CD4-positive, alpha-beta T cell treated with Interleukin-21 for 1 hour (primary cell): ENCODE results near the gene E4F1.
"Not testable (repeated sequence)": the region's sequence is repeated elsewhere in the genome, so short reads cannot be mapped to it uniquely, and the experiment has no call there.

ENCODE experiments used
- DNase-seq: peaks from one replicate; pipeline ENCODE4 v3.0.0-alpha.2; 2020

E4F1 gene

GRCh38 chr16:2231016-2231931 is 7.9 kb downstream of the E4F1 start:
- DNase-seq: no peak

DNA sequence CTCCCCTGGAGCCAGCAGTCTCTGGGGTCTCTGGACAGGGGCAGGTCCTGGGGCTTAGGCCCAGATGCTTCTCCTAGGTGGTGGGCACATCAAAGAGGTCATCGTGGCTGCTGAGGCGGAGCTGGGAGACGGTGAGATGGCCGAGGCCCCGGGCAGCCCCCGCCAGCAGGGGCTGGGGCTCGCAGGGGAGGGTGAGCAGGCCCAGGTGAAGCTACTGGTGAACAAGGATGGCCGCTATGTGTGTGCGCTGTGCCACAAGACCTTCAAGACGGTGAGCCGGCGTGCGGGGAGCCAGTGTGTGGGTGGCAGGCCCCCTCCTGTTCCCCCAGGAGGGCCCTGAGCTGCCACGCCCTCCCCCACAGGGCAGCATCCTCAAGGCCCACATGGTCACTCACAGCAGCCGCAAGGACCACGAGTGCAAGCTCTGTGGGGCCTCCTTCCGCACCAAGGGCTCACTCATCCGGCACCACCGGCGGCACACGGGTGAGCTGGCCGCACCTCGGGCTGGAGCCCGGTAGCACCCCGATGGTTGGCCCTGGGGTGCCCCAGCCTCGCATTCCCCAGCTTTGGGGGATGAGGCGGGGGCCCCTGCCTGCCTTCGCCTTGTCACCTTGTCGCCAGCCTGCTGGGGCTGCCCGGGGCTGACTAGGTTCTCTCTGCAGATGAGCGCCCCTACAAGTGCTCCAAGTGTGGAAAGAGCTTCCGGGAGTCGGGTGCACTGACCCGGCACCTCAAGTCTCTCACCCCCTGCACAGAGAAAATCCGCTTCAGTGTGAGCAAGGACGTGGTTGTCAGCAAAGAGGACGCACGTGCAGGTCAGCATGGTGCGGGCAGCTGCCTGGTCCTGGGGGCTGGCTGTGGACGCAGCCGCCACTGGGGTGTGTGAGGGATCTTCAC is 9.0 kb downstream of the E4F1 start:
- no peak for DNase-seq

DNA sequence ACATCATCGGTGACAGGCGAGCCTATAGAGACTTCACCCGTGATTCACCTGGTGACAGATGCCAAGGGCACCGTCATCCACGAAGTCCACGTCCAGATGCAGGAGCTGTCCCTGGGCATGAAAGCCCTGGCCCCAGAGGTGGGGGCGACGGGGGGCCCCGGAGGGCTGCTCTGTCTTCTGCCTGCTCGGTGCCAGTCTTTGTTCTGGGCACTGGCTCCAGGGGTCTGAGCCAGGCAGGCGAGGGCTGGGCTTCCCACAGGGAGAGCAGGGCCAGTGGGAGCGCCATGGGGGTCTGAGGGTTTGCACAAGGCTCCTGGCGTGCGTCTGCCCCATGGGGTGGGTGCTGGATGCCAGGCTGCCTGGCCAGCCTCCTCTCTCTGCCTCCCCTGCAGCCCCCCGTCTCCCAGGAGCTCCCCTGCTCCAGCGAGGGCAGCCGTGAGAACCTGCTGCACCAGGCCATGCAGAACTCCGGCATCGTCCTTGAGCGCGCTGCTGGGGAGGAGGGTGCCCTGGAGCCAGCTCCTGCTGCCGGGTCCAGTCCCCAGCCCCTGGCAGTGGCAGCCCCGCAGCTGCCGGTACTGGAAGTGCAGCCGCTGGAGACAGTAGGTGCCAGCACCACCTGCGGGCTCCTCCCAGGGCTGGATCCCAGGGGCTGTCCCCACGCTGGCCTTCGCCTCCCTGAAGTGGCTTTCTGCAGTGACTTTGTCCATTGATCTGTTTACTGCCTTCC is 9.8 kb downstream of the E4F1 start:
- DNase-seq: no peak

GRCh38 chr16:2233872-2234812 is 10.8 kb downstream of the E4F1 start:
- no peak for DNase-seq

DNA sequence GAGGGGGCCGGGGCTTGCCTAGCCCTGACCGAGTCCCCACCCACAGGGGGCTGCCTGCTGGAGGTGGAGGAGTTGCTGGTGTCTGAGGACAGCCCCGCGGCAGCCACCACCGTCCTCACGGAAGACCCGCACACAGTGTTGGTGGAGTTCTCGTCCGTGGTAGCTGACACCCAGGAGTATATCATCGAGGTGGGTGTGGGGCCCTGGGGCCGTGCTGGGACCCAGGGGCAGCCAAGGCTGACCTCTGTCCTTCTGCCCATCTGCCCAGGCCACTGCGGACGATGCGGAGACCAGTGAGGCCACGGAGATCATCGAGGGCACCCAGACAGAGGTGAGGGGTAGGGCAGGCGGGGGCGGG is 11.4 kb downstream of the E4F1 start:
- no peak for DNase-seq

GRCh38 chr16:2235234-2235651 is 11.9 kb downstream of the E4F1 start:
- DNase-seq: no peak

DNA sequence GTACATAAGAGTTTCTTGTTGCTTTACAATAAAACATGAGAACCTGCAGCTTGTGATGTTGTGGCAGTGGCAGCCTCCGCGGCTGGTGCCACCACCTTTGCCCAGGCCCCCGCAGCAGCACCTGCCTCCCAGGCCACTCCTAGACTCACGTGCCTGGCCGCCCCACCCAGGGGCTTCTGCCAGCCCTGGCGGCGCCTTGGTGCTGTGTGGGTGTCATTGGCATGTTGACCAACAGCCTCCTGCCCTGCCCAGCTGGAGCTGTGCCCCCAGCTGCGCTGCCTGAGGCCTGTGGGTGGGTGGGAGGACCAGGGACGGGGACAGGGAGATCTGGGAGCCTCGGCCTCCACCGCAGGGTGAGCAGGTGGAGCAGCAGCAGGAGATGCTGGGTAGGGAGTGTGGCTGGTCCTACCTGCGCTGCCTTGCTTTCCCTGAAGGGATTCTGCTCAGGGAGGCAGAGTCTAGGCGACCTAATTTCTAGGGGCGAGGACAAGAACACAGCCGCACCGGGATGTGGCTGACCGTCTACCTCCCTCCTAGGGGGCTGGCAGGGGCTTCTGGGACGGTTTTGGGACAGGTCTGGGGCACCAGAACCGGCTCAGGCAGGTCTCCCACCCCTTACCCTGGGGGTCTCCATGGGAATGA is 12.4 kb downstream of the E4F1 start:
- DNase-seq: no peak

DNA sequence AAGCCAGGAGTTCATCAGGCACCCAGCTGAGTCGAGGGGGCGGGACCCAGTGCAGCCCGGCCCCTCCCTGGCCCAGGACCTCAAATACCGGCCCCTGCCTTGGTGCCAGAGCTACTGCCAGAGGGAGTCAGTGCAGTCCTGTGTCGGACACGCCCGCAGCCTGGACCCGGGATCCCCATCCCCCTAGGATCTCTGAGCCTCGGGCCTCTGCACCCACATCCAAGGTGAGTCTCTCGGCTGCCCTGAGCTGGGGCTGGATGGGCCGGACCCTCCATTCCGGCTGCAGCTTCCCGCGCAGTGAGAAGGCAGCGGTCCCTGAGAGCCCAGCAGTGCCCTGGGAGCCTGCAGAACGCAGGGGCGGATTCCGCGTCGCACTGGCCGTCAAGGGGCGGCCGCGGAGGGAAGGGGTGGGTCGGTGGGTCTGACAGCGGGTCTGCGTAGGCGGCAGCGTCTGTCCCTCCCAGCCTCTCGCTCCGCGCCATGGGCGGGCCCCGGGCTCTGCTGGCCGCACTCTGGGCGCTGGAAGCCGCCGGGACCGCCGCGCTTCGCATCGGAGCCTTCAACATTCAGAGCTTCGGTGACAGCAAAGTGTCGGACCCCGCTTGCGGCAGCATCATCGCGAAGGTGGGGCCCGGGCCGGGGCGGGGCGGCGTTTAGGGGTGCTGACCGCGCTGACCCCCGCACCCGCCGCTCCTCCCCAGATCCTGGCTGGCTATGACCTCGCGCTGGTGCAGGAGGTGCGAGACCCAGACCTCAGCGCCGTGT is 13.1 kb downstream of the E4F1 start, which contains the start of gene DNASE1L2:
TSS of gene DNASE1L2 (plus strand) at position 108 of the 765 bp plus-strand sequence. CDS start at position 481, 373 bp downstream.
- DNase-seq: no peak

- DNase-seq: no peak
Observed at GRCh38 chr16:2237102-2237482, 13.7 kb downstream of the E4F1 start.

DNA sequence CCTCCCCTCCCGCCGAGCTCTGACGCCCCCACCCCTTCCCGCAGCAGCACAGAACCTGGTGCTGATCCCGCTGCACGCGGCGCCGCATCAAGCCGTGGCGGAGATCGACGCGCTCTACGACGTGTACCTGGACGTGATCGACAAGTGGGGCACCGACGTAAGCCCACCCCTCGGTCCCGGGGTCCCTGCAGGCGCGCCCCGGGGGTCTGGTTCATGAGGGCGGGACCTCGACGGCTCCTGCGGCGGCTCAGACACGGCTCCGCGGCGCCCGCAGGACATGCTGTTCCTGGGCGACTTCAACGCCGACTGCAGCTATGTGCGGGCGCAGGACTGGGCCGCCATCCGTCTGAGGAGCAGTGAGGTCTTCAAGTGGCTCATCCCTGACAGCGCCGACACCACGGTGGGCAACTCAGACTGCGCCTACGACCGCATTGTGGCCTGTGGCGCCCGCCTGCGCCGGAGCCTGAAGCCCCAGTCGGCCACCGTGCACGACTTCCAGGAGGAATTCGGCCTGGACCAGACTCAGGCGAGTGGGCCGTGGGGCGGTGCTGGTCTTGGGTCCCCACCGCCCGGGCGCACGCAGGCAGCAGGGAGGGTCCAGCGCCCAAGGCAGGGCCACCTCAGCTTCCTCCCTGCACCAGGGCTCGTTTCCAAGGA is 14.2 kb downstream of the E4F1 start:
- DNase-seq: no peak

DNA sequence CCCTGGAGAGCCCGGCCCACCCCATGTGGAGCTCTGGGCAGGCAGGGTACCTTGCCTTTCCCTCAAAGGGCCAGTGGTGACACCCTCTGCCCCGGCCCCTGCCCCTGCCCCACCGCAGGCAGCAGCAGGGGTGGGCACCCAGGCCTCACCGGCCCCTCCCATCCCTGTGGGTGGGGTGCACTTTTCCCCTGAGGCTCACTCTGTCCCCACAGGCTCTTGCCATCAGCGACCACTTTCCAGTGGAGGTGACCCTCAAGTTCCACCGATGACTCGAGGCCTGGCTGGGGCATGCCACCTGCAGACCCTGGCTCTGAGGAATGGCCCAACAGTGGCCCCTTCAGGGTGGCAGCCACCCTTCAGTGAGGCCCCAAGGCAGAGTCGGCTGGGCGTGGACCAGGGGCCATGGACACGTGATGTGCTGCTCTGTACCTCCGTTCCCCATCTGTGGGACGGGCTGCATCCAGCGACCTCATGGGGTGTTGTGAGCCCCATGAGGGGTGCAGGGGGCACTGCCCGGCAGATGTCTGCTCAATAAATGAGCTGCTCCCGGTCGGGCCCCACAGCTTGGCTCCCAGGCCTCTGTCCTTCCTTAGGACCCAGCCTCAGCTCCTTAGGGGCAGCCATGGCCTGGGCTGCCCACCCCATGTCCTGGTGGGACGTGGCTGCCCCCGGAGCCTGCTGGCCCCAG is 14.9 kb downstream of the E4F1 start:
- DNase-seq: no peak

DNA sequence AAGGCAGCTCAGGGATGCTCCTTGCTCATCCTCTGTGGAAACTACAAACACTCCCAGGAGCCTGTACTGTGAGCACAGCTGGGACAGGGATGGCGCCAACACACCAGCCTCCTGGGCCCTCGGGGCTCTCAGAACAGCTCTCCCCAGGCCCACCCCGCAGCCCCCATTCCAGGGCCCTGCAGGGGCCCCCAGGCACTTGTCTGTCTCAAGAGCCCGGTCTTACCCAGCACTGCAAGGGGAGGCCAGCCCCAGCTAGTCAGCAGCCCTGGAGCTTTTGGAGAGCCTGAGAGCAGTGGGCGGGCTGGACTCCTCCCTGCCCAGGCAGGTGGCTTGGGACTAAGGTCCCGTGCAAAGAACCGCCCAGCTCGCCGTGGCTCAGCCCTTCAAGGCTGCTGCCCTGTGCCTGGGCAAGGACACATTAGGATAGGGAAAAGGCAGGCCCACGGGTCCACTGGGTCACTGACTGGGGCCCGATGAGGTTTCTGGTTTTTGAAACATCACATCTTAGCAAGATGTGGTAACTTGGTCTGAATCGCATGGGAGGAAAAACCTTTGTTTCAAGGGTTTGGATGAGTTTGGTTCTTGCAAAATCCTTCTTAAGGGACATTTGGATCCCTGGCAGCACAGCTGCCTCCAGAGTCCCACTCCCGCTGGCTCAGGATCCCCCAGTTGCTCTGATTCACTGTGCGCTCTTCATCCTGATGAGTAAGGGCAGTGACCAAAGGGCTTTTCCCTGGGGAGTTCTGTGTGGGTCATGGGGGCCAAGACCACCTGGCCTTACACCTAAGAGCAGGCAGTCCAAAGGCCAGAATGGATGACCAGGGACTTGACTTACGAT is 15.7 kb downstream of the E4F1 start:
- no peak for DNase-seq

- not testable (repeated sequence) for DNase-seq
Observed at GRCh38 chr16:2240331-2240730, 16.9 kb downstream of the E4F1 start.

- DNase-seq: no peak
Observed at GRCh38 chr16:2242598-2242997, 19.2 kb downstream of the E4F1 start.

DNA sequence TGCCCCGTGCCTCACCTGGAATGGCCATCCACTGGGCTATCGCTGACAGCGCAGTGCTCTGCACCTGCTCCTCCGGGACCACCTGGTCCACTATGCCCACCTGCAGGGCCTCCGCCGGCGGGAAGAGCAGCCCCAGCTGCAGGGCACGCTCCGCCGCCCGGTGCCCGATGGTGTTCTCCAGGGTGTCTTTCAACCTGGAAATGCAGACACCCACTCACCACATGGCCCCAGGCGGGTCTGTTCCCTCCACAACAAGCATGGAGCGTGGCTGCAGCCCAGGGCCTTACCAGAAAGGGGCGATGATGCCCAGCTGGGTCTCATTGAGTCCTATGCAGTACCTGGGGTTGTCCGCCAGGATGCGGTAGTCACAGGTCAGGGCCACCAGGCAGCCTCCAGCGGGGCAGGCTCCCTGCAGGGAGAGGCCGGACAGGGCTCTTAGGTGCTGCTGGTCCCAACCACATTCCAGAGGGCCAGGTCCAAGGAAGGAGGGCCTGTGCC is 19.7 kb downstream of the E4F1 start:
- DNase-seq: no peak

- DNase-seq: no peak
Observed at GRCh38 chr16:2243781-2244180, 20.4 kb downstream of the E4F1 start.

GRCh38 chr16:2244301-2244700 is 20.9 kb downstream of the E4F1 start:
- no peak for DNase-seq
